Ovary (tissue), 9 donors: ENCODE results near the gene RYR3. TPM values are rescaled to one million over a fixed set of nuclear protein-coding genes. Genes with fewer than 3 reads are reported as not detected.
"Not testable (repeated sequence)": the region's sequence is repeated elsewhere in the genome, so short reads cannot be mapped to it uniquely, and the experiment has no call there.

Experiments
- DNase-seq, 5 donors: peaks; one replicate each; pipeline ENCODE4 v3.0.0-alpha.2; 2019 to 2020
- H3K27ac ChIP-seq, 2 donors: fragments of 200-600 bp; one replicate each; pipeline versions ENCODE4 v1.5.1 to v1.8.0; 2019 to 2022
- H3K27me3 ChIP-seq: fragments of 200-600 bp; one replicate; pipeline ENCODE4 v1.8.0; 2022
- H3K36me3 ChIP-seq: fragments of 200-600 bp; sonication (generic); one replicate; pipeline ENCODE4 v1.5.1; 2019
- H3K4me1 ChIP-seq: one replicate; pipeline ENCODE4 v1.8.1; 2013; ENCODE audit warnings: mild to moderate bottlenecking, moderate library complexity; ENCODE audit not compliant: insufficient read depth
- H3K4me3 ChIP-seq: fragments of 200-600 bp; sonication (generic); one replicate; pipeline ENCODE4 v1.5.1; 2017
- H3K9me3 ChIP-seq, 2 donors: fragments of 200-600 bp in 1 of 2; sonication (generic) in 1 of 2; one replicate each; pipeline versions ENCODE4 v1.5.1 to v1.8.1; 2013 to 2019; ENCODE audit warnings: mild to moderate bottlenecking in 1 of 2, moderate library complexity in 1 of 2
- EP300 ChIP-seq: sonication (generic); formaldehyde crosslinking; IDR thresholded peaks from one replicate; pipeline ENCODE4 v1.6.1; 2017; ENCODE audit warnings: antibody characterized with exemption
- POLR2A ChIP-seq: fragments of 450-650 bp; IDR thresholded peaks from one replicate; pipeline ENCODE4 v1.6.1; 2017; ENCODE audit warnings: antibody characterized with exemption, mild to moderate bottlenecking, moderate library complexity
- WGBS, 3 donors: extraction: QIAGEN DNeasy Blood & Tissue Kit in 1 of 3; methylation state at CpG; one replicate each; pipeline versions ENCODE4 v1.1.5 to v1.1.7; 2013 to 2017; 5-methylcytosine and 5-hydroxymethylcytosine counted together
- intact Hi-C, 4 donors: fragments of 100-400 bp; cut with DNase I; formaldehyde crosslinking; loops; one replicate each; pipeline versions ENCODE4 v1.11.0 to v1.15.1; 2022 to 2023
- polyA plus RNA-seq, 2 donors: library from polyadenylated mRNA; stranded (reverse); fragments of 200-250 nt in 1 of 2; fragments of 350-450 nt in 1 of 2; fragmentation: Illumina TruSeq in 1 of 2; extraction: RNeasy Lipid Tissue Mini Kit (QIAGEN cat#74804) in 1 of 2; gene quantifications; one replicate each; pipeline ENCODE4 v1.2.3, GENCODE V29; 2013 to 2014
- total RNA-seq, 7 donors: library from RNA; depleted of rRNA in 2 of 7; stranded (reverse); fragments of >200 nt in 2 of 7; fragmentation: NEBNext Ultra II Directional in 3 of 7; extraction: Animal tissue kit (Norgen Biotek cat#: 25700) in 3 of 7; gene quantifications; one replicate each; pipeline versions ENCODE4 v1.1.0 to v1.2.4, GENCODE V29; 2016 to 2023
- TF ChIP-seq, protein P1 (sequence below), 3 donors: fragments of 450-650 bp in 2 of 3; fragments of 200-600 bp in 1 of 3; IDR thresholded peaks; one replicate each; pipeline versions ENCODE4 v1.5.1 to v1.8.0; 2016 to 2022; ENCODE audit warnings: antibody characterized with exemption in 3 of 3, mild to moderate bottlenecking in 1 of 3
- donor health status: DM: no; HTN: no; CAD: no; lungs with moderate emphysema.
- donor health status: DM: no; HTN: no; CAD: no.
- donor health status: Bipolar disorder and iron deficiency.
- donor health status: DM: yes; HTN: yes; CAD: no.
- donor health status: DM: no; HTN: no; CAD: no.
- donor health status: DM: yes; HTN: yes; CAD: no.

RYR3 gene
- total and polyA plus RNA-seq, 9 donors: 0.52 to 6.0 (median 0.96) TPM

DNA sequence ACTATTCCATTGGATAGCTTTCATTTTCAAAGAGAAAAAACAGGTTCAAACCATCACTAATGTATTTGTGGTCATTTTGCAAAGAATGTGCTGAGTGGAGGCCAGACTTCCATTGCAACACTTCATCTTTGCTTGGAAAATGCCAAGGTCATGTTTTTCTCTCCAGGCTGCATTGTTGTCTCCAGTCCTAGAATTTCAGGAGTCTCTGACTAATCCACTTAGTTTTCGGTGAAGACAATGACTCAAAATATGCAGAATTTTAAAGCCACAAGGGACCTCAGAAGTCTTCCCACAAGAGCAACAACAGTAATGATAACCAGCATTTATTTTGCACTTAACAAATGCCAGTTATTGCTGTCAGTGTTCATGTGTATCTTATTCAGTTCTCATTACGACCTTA lies 277.0 kb downstream of the RYR3 start:
- peak in 2 of 5 donors; percentile 42 to 66 for DNase-seq
- WGBS, 3 donors: 10 to 17% (median 11%) methylated on average over 2 of the region's 2 CpGs
- Histone ChIP-seq H3K27ac (peak overlapping the region; percentile 1 to 56), H3K9me3 (no peaks in the 10 kb centered on the region), H3K4me3 (no peak overlapping the region), H3K27me3 (no peaks in the 10 kb centered on the region), H3K36me3 (no peaks in the 10 kb centered on the region), H3K4me1 (peaks cover 4% of the 10 kb centered on the region)
- TF ChIP-seq, protein P1, sequence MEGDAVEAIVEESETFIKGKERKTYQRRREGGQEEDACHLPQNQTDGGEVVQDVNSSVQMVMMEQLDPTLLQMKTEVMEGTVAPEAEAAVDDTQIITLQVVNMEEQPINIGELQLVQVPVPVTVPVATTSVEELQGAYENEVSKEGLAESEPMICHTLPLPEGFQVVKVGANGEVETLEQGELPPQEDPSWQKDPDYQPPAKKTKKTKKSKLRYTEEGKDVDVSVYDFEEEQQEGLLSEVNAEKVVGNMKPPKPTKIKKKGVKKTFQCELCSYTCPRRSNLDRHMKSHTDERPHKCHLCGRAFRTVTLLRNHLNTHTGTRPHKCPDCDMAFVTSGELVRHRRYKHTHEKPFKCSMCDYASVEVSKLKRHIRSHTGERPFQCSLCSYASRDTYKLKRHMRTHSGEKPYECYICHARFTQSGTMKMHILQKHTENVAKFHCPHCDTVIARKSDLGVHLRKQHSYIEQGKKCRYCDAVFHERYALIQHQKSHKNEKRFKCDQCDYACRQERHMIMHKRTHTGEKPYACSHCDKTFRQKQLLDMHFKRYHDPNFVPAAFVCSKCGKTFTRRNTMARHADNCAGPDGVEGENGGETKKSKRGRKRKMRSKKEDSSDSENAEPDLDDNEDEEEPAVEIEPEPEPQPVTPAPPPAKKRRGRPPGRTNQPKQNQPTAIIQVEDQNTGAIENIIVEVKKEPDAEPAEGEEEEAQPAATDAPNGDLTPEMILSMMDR (IDR thresholded peaks at IDR 0.05): no peak
- TF ChIP-seq EP300 (no peak), POLR2A (no peak)
- intact Hi-C loops: loop anchor here in 1 of 4 donors (10.0 kb wide), 1 partner anchor 57 kb away; no protein-coding TSS in a partner anchor

DNA sequence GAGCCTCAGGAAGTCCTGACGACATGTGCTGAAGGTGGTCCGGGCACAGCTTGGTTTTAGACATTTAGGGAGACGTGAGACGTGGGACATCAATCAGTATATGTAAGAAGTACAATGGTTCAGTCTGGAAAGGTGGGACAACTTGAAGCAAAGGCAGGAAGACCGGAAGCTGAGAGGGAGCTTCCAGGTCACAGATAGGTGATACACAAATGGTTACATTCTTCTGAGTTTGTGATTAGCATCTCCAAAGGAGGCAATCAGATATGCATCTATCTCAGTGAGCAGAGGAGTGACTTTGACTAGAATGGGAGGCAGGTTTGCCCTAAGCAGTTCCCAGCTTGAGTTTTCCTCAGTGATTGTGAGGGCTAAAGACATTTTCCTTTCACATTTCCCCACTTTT lies 282.1 kb downstream of the RYR3 start:
- Histone ChIP-seq H3K9me3 (no peaks in the 10 kb centered on the region), H3K36me3 (no peaks in the 10 kb centered on the region), H3K27me3 (no peaks in the 10 kb centered on the region), H3K4me3 (no peak overlapping the region), H3K4me1 (no peaks in the 10 kb centered on the region), H3K27ac (no peak overlapping the region)
- intact Hi-C loops: no loop called here
- no peak for DNase-seq
- 79 to 93% (median 82%) methylated on average over 5 of the region's 5 CpGs for WGBS, 3 donors
- TF ChIP-seq POLR2A (no peak), EP300 (no peak)
- TF ChIP-seq, protein P1 (IDR thresholded peaks at IDR 0.05): no peak

- H3K9me3 ChIP-seq, H3K36me3 ChIP-seq, intact Hi-C loops, H3K4me3 ChIP-seq, DNase-seq, H3K27ac ChIP-seq, H3K4me1 ChIP-seq, H3K27me3 ChIP-seq: not testable (repeated sequence)
- WGBS, 3 donors: 34 to 50% (median 42%) methylated on average over 4 of the region's 4 CpGs
Observed at GRCh38 chr15:33598382-33598781, 287.6 kb downstream of the RYR3 start.

DNA sequence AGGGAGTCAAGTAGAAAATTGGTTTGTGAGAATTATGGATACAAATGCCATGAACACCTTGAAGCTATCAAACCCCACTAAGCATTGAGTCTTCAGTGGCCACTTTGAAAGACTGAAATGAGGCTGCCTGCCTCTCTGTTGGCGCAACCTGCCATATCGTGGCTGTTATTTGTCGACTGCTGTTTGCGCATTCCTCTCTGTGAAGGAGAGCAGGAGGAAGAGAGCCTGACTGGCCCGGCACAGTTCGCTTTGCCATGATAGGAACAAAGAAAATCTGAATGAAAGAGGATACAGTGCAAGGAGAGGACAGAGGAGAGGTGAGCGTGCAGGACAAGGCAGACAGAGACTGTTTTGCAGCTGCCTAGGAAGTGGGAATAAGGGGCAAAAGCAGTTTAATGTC lies 289.4 kb downstream of the RYR3 start:
- H3K27ac ChIP-seq: no peak overlapping the region
- no peak for DNase-seq
- no peaks in the 10 kb centered on the region for H3K4me1 ChIP-seq
- no peaks in the 10 kb centered on the region for H3K9me3 ChIP-seq
- no peak overlapping the region for H3K4me3 ChIP-seq
- H3K36me3 ChIP-seq: no peaks in the 10 kb centered on the region
- intact Hi-C loops: loop anchor here in 2 of 4 donors (10.0 kb wide), 2 partner anchors 55 to 305 kb away; no protein-coding TSS in a partner anchor
- no peaks in the 10 kb centered on the region for H3K27me3 ChIP-seq
- WGBS, 3 donors: 43 to 69% (median 48%) methylated on average over 7 of the region's 7 CpGs
- TF ChIP-seq, protein P1 (IDR thresholded peaks at IDR 0.05): no peak
- TF ChIP-seq EP300 (no peak), POLR2A (no peak)

DNA sequence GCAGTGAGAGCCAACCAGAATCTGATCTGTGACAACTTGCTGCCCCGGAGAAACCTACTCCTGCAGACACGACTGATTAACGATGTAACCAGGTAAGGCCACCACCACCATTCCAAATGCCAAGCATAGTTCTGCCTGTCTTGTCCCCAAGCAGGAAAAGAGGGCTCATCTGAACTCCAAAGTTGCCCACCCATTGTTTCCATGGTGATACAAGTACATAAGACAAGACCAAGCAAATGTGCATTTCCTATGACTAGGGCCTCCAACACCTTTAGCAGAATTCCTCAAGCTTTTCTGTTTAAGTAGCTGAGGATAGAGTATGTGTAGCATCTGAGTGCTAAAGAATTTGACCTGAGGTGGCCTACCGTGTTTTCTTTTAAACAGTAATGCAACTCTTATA lies 290.7 kb downstream of the RYR3 start:
- Histone ChIP-seq H3K27me3 (no peaks in the 10 kb centered on the region), H3K4me3 (no peak overlapping the region), H3K9me3 (no peaks in the 10 kb centered on the region), H3K36me3 (no peaks in the 10 kb centered on the region), H3K4me1 (no peaks in the 10 kb centered on the region), H3K27ac (no peak overlapping the region)
- 88 to 95% (median 88%) methylated on average over 4 of the region's 4 CpGs for WGBS, 3 donors
- no peak for DNase-seq
- intact Hi-C loops: loop anchor here in 2 of 4 donors (10.0 kb wide), 2 partner anchors 57 to 307 kb away; no protein-coding TSS in a partner anchor
- TF ChIP-seq, protein P1 (IDR thresholded peaks at IDR 0.05): no peak
- TF ChIP-seq POLR2A (no peak), EP300 (no peak)
